Stimulated activated naive B cell treated with anti-CD40 and anti-IgM and Interleukin-4, amounts not matched to agents 10 μg/mL and 1 μg/mL and 100 μg/mL, for 72 hours (primary cell): ENCODE measurements around the gene ZNF761.
"Not testable (repeated sequence)": the region's sequence is repeated elsewhere in the genome, so short reads cannot be mapped to it uniquely, and the experiment has no call there.

Source experiments
- ATAC-seq, 2 donors: fragments of 150-1000 bp; cut with Tn5 transposase; replicated peaks; 2 replicates each; pipeline ENCODE4 v1.10.0; 2021; ENCODE audit warnings: moderate library complexity in 1 of 2
- DNase-seq: peaks from one replicate; pipeline ENCODE4 v3.0.0; 2021
- H3K27ac Mint-ChIP-seq: one replicate; pipeline ENCODE4 v1.8.0; 2022; ENCODE audit warnings: mild to moderate bottlenecking, mixed read lengths
- H3K27me3 Mint-ChIP-seq, 2 donors: one replicate each; pipeline ENCODE4 v1.8.0; 2022; ENCODE audit warnings: mixed read lengths in 2 of 2
- H3K36me3 Mint-ChIP-seq, 2 donors: one replicate each; pipeline ENCODE4 v1.8.0; 2022; ENCODE audit warnings: mixed read lengths in 2 of 2, mild to moderate bottlenecking in 1 of 2
- H3K4me1 Mint-ChIP-seq, 2 donors: one replicate each; pipeline ENCODE4 v1.8.0; 2022; ENCODE audit warnings: mixed read lengths in 2 of 2, mild to moderate bottlenecking in 1 of 2
- H3K4me3 Mint-ChIP-seq, 2 donors: one replicate each; pipeline ENCODE4 v1.8.0; 2022; ENCODE audit warnings: mild to moderate bottlenecking in 2 of 2, mixed read lengths in 2 of 2, moderate library complexity in 1 of 2
- H3K9me3 Mint-ChIP-seq, 2 donors: one replicate each; pipeline ENCODE4 v1.8.0; 2022; ENCODE audit warnings: mixed read lengths in 2 of 2, mild to moderate bottlenecking in 1 of 2

Gene ZNF761

DNA sequence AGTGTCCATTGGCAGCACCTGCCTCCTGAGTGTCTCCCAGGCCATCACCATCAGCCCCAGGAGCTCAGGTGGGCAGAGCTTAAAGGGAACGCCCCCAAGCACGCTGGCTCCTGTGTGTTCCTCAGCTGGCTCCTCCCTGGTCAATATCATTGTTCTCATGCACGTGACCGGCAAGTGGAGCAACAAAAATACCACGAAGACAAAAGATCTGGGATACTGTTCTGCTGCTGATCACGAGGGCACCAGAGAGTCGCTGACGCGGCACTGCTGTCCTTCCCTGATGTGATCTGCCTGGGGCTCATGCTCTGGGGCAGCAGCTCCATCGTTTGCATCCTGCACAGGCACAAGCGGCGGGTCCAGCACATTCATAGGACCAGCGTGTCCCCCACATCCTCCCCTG is 8.7 kb upstream of the ZNF761 start:
- H3K27me3 Mint-ChIP-seq, DNase-seq, H3K36me3 Mint-ChIP-seq, H3K9me3 Mint-ChIP-seq, ATAC-seq, H3K4me3 Mint-ChIP-seq, H3K27ac Mint-ChIP-seq, H3K4me1 Mint-ChIP-seq: not testable (repeated sequence)

DNA sequence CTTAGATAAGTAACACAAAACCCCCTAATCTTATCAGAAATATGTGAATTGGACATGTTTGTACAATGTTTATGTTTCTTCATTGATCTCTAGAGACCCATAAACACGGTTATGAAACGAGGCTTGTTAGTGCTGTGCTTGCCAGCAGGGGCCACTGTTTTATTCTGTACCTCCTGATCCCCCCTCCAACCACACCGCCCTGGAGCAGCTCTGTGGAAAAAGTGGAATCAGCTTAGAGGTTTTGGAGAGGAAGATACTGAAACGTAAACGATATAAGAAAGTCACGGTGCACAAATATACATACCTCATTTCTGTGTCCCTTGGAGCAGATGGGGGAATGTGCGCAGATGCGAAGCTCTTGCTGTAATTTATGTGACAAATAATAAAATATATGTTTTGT is 8.1 kb upstream of the ZNF761 start:
- DNase-seq, H3K4me1 Mint-ChIP-seq, ATAC-seq, H3K36me3 Mint-ChIP-seq, H3K9me3 Mint-ChIP-seq, H3K27me3 Mint-ChIP-seq, H3K27ac Mint-ChIP-seq, H3K4me3 Mint-ChIP-seq: not testable (repeated sequence)

DNA sequence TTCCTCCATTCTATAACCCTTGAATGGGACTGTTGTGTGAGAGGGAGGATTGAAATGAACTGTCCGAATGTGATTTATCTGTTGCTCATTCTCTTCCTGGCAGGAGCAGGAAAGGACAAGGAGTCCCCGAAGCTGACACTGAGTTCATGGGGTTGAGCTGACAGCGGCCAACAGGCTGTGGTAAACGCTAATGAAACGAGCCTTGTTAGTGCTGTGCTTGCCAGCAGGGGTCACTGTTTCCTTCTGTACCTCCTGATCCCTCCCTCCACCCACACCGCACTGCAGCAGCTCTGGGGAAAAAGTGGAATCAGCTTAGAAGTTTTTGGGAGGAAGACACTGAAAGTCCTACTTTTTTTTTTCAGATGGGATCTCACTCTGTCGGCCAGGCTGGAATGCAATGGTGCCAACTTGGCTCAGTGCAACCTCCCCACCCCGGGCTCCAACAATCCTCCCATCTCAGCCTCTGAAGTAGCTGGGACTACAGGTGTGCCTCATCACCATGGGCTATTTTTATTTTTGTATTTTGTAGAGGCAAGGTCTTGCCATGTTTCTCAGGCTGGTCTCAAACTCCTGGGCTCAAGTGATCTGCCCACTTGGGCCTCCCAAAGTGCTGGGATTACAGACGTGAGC is 6.7 kb upstream of the ZNF761 start:
- no peak overlapping the region for H3K4me3 Mint-ChIP-seq
- H3K27me3 Mint-ChIP-seq, result no peaks in the 10 kb centered on the region
- no peaks in the 10 kb centered on the region for H3K9me3 Mint-ChIP-seq
- peaks cover 0 to 4% of the 10 kb centered on the region in 2 donors for H3K36me3 Mint-ChIP-seq
- peak; percentile 91 to 92 for ATAC-seq
- DNase-seq, result peak; percentile 42
- H3K27ac Mint-ChIP-seq, result no peak overlapping the region
- H3K4me1 Mint-ChIP-seq, result no peaks in the 10 kb centered on the region

DNA sequence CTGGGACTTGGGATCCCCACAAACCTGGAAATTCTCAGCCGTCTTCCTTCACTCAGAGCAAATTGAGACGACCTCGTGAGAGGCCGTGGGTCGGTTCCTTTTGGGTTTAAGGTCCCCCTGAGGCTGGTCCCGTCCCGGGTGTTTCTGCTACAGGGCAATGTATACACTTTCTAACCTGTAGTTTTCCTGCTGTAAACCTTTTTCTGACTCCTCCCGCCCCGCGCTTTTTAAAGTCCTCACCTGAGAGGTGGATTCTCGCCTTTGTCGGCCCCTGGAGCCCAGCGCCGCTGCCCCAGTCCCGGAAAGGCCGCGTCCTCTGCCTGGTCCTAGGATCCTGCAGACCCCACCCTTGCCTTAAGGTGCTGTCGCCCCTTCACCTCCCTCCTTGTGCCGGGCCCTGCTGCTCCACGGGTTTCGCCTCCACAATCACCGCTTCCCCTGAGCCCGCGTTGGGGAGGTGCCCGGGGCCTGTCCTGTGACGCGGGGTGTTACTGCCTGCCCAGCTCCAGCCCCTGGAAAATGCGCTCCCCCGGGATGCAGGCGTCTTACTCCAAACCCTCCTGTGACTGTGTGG is 391 bp downstream of the ZNF761 start:
- Mint-ChIP-seq H3K4me1 (peaks cover 7 to 39% of the 10 kb centered on the region in 2 donors), H3K4me3 (peak overlapping the region; percentile 98 to 99), H3K9me3 (no peaks in the 10 kb centered on the region), H3K36me3 (peaks cover 29 to 46% of the 10 kb centered on the region in 2 donors), H3K27ac (peak overlapping the region; percentile 98), H3K27me3 (no peaks in the 10 kb centered on the region)
- peak; percentile 2 for DNase-seq
- ATAC-seq, result peak; percentile 50 to 52

DNA sequence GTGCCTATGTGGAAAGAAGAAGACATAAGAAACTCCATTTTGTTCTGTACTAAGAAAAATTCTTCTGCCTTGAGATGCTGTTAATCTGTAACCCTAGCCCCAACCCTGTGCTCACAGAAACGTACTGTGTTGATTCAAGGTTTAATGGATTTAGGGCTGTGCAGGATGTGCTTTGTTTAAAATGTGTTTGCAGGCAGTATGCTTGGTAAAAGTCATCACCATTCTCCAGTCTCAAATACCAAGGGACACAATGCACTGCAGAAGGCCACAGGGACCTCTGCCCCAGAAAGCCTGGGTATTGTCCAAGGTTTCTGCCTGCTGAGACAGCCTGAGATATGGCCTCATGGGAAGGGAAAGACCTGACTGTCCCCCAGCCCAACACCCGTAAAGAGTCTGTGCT is 12.0 kb downstream of the ZNF761 start:
- H3K27me3 Mint-ChIP-seq, H3K4me3 Mint-ChIP-seq, DNase-seq, H3K27ac Mint-ChIP-seq, ATAC-seq, H3K4me1 Mint-ChIP-seq: not testable (repeated sequence)
- Mint-ChIP-seq H3K9me3 (peaks cover 30 to 32% of the 10 kb centered on the region in 2 donors), H3K36me3 (peaks cover 74 to 87% of the 10 kb centered on the region in 2 donors)

DNA sequence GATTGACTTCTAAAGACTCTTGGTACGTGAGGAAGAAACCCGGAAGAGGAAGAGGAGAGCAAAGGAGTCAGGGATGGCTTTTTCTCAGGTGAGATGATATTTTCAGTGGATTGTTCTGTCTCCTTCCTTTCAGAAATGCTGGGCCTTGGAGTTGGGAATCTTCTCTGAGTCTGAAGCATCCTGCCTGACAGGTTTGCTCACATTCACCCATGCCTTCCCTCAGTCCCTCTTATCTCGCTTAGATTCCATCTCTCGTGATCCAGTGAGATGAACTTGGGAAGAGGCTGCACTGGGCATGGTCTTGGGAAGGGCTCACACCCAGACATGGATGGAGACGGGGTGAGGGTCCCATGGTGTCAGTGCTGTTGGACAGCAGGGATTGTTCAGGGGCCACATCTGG is 15.4 kb downstream of the ZNF761 start:
- peaks cover 26 to 31% of the 10 kb centered on the region in 2 donors for H3K9me3 Mint-ChIP-seq
- peaks cover 80 to 90% of the 10 kb centered on the region in 2 donors for H3K36me3 Mint-ChIP-seq
- H3K4me3 Mint-ChIP-seq, ATAC-seq, H3K4me1 Mint-ChIP-seq, DNase-seq, H3K27me3 Mint-ChIP-seq: not testable (repeated sequence)
- H3K27ac Mint-ChIP-seq, result peak overlapping the region; percentile 15

DNA sequence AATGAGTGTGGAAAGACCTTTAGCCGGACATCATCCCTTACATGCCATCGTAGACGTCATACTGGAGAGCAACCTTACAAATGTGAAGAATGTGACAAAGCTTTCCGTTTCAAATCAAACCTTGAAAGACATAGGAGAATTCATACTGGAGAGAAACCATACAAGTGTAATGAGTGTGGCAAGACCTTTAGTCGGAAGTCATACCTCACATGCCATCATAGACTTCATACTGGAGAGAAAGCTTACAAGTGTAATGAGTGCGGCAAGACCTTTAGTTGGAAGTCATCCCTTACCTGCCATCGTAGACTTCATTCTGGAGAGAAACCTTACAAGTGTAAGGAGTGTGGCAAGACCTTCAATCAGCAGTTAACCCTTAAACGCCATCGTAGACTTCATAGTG is 24.0 kb downstream of the ZNF761 start:
- no peak overlapping the region for H3K27ac Mint-ChIP-seq
- no peak overlapping the region for H3K4me3 Mint-ChIP-seq
- no peaks in the 10 kb centered on the region for H3K27me3 Mint-ChIP-seq
- H3K36me3 Mint-ChIP-seq, result peaks cover 77 to 79% of the 10 kb centered on the region in 2 donors
- H3K4me1 Mint-ChIP-seq, result no peaks in the 10 kb centered on the region
- peaks cover 26 to 40% of the 10 kb centered on the region in 2 donors for H3K9me3 Mint-ChIP-seq
- no peak for ATAC-seq
- DNase-seq, result no peak

DNA sequence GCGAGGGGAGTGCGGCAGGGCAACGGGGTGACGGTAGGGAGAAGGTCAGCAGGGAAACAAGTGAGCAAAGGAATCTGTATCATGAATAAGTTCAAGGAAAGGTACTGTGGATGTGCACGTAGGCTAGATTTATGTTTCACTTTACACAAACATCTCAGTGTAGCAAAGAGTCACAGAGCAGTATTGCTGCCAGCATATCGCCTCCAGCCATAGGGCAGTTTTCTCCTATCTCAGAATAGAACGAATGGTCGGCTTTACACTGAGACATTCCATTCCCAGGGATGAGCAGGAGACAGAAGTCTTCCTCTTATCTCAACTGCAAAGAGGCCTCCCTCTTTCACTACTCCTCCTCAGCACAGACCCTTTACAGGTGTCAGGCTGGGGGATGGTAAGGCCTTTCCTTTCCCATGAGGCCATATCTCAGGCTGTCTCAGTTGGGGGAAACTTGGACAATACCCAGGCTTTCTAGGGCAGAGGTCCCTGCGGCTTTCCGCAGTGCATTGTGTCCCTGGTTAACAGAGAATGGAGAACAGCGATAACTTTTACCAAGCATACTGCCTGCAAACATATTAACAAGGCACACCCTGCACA is 28.4 kb downstream of the ZNF761 start:
- Mint-ChIP-seq H3K36me3 (peaks cover 55 to 59% of the 10 kb centered on the region in 2 donors), H3K9me3 (peaks cover 41 to 46% of the 10 kb centered on the region in 2 donors), H3K4me1 (peaks cover 5 to 11% of the 10 kb centered on the region in 2 donors), H3K27me3 (peaks cover 23% of the 10 kb centered on the region in 2 donors)
- H3K27ac Mint-ChIP-seq, ATAC-seq, H3K4me3 Mint-ChIP-seq, DNase-seq: not testable (repeated sequence)

DNA sequence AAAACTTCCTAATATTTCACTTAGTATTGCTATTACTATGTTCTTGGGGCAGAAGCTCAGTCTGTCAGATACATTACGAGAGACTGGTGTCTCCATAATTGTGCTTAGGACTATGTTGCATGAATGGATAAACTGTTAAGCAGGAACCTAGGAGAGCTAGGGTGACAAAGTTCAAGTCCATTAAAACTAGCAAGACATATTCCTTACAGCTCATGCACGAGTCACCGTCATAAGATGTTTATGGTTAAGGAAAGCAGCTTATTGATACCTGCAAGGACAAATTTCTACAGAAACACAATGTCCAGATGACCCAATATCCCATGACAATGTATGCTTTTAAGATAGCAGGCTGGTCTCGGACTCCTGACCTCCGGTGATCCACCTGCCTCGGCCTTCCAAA is 30.1 kb downstream of the ZNF761 start:
- ATAC-seq (no peak), DNase-seq (no peak)
- no peak overlapping the region for H3K4me3 Mint-ChIP-seq
- peaks cover 27 to 33% of the 10 kb centered on the region in 2 donors for H3K27me3 Mint-ChIP-seq
- H3K36me3 Mint-ChIP-seq, result peaks cover 40 to 43% of the 10 kb centered on the region in 2 donors
- H3K4me1 Mint-ChIP-seq, result peaks cover 5 to 11% of the 10 kb centered on the region in 2 donors
- no peak overlapping the region for H3K27ac Mint-ChIP-seq
- peaks cover 25 to 29% of the 10 kb centered on the region in 2 donors for H3K9me3 Mint-ChIP-seq

DNA sequence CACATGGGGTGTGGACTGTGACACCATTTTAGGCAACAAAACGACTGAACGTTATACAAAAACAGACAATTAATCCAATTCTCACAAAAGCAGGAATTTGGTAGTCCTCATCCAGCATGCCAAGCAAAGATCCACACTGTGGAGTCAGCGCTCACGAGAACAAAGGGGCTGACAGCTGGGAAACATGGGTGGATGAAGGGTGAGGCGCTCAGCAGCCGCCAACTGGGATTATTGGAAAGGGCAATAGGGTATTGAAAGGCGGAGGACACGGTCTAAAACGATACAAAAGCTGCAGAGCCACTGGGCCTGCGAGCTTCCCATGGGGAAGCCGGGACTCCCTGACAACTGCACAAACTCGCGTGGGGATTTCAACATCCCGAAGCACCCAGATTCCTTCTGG is 31.1 kb downstream of the ZNF761 start:
- Mint-ChIP-seq H3K36me3 (peaks cover 33 to 35% of the 10 kb centered on the region in 2 donors), H3K27ac (no peak overlapping the region), H3K4me1 (peaks cover 5 to 11% of the 10 kb centered on the region in 2 donors), H3K9me3 (peaks cover 22 to 24% of the 10 kb centered on the region in 2 donors), H3K4me3 (peak overlapping the region in 1 of 2 donors; percentile 60), H3K27me3 (peaks cover 27 to 33% of the 10 kb centered on the region in 2 donors)
- ATAC-seq (no peak), DNase-seq (no peak)

DNA sequence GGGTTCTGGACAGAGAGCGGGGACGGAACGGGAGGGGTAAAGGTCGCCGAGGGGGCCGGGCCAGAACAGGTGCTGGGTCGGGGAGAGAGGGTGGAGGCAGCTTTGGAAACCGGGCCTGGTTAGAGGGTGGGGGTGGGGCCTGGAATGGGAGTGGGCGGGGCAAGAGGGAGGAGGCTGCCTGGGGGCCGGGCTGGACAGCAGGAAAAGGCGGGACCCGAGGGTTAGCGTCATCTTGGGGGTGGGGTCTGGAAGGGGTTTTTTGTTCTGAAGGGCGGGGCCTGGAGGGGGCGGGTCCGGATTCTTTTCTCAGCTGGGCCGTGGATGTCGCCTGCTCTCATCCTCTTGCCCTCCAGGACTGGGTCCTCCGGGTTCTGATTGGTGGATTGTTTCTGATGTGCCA is 31.5 kb downstream of the ZNF761 start:
- Mint-ChIP-seq H3K4me3 (peak overlapping the region in 1 of 2 donors; percentile 60), H3K9me3 (peaks cover 22% of the 10 kb centered on the region in 2 donors), H3K27me3 (peaks cover 27 to 33% of the 10 kb centered on the region in 2 donors), H3K27ac (no peak overlapping the region), H3K36me3 (peaks cover 31 to 33% of the 10 kb centered on the region in 2 donors), H3K4me1 (peaks cover 7 to 13% of the 10 kb centered on the region in 2 donors)
- no peak for ATAC-seq
- no peak for DNase-seq

DNA sequence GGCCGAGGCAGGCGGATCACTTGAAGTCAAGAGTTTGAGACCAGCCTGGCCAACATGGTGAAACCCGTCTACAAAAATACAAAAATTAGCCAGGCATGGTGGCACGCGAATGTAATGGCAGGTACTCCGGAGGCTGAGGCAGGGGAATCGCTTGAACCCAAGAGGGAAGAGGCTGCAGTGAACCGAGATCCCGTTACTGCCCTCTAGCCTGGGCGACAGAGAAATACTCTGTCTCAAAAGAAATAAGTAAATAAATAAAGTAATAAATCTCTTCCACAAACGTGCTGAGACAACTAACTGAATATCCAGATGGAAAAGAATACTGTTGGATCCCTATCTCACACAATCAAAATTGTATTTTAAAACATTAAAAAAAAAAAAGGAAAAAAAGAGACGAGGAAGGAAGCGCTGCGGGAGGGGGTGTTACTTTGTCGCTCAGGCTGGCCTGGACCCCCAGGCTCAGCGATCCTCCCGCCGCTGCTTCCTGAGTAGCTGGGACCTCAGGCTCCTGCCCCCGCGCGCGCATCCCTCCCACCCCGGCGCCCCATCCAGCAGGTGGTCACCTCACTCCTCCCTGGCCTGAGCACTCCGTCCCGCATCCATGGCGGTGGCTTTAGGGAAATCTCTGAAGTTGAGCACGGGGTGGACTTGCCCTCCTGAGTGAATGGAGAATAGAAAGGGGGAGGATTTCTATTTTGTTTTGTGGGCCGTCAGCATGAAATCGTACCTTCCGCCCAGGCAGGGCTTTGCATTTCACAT is 35.1 kb downstream of the ZNF761 start:
- DNase-seq, result no peak
- peak overlapping the region; percentile 93 for H3K27ac Mint-ChIP-seq
- ATAC-seq, result peak; percentile 27 to 54

DNA sequence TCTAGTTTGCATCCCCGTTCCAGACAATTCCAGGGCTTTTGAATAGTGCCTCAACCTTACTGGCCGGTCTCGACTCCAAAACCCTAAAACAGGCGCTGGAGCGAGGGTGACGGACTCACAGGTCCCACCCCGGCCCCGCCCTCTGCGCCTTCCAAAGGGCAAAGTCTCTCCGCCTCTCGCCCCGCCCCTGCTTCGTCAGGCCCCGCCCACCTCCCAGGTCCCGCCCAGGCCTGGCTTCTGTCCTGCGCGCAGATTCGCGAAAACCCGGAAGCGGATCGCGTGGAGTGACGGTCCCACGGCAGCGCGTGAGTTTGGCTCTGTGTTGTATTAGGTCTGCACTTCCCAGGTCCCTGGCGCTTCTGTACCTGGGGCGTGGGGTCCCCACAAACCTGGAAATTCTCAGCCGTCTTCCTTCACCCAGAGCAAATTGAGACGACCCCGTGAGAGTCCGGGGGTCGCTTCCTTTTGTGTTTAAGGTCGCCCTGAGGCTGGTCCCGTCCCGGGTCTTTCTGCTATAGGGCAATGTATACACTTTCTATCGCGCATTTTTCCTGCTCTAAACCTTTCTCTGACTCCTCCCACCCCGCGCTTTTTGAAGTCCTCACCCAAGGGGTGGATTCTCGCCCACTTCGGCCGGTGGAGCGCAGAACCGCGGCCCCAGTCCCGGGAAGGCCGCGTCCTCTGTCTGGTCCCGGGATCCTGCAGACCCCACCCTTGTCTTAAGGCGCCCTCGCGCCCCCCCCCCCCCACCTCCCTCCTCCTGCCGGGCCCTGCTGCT is 35.9 kb downstream of the ZNF761 start, which contains the start of gene ZNF813:
TSS of gene ZNF813 (plus strand) at position 249 of the 778 bp plus-strand sequence. CDS start 16,090 bp downstream, outside the sequence.
- DNase-seq, result peak; percentile 87
- Mint-ChIP-seq H3K27ac (peak within 1 kb of the TSS; percentile 93), H3K4me3 (peak within 1 kb of the TSS; percentile 89 to 92), H3K9me3 (peaks cover 10 to 13% of the 10 kb centered on the region in 2 donors), H3K36me3 (peaks cover 29 to 40% of the 10 kb centered on the region in 2 donors), H3K4me1 (peaks cover 21 to 37% of the 10 kb centered on the region in 2 donors), H3K27me3 (peaks cover 26 to 32% of the 10 kb centered on the region in 2 donors)
- ATAC-seq, result peak; percentile 95 to 97

More for the DNA sequence above, 35.1 kb downstream of the ZNF761 start:
- peaks cover 11 to 12% of the 10 kb centered on the region in 2 donors for H3K9me3 Mint-ChIP-seq
- peaks cover 27 to 36% of the 10 kb centered on the region in 2 donors for H3K36me3 Mint-ChIP-seq
- peaks cover 27 to 33% of the 10 kb centered on the region in 2 donors for H3K27me3 Mint-ChIP-seq
- H3K4me3 Mint-ChIP-seq, result peak overlapping the region; percentile 89 to 92
- H3K4me1 Mint-ChIP-seq, result peaks cover 20 to 35% of the 10 kb centered on the region in 2 donors
